GM18517 (cell line): ENCODE results near the gene CCDC126.
"Not testable (repeated sequence)": the region's sequence is repeated elsewhere in the genome, so short reads cannot be mapped to it uniquely, and the experiment has no call there.

Experiments used
- ATAC-seq: cut with Tn5 transposase; IDR thresholded peaks from one replicate; pipeline ENCODE4 v1.9.1; 2021; ENCODE audit warnings: mild to moderate bottlenecking, moderate library complexity; ENCODE audit not compliant: unreplicated experiment

Gene CCDC126

GRCh38 chr7:23597094-23598091 is at the start of gene CCDC126:
Gene CCDC126, plus strand, starts transcription at chr7:23597382. Its CDS starts 13,934 bp downstream, at chr7:23611316.
- ATAC-seq, result peak; percentile 58

GRCh38 chr7:23547662-23548061 is 49.5 kb upstream of the CCDC126 start:
- no peak for ATAC-seq

- ATAC-seq, result no peak
Measured at GRCh38 chr7:23558303-23558702, 38.9 kb upstream of the CCDC126 start.

GRCh38 chr7:23570592-23571200 is 26.5 kb upstream of the CCDC126 start:
- peak; percentile 90 for ATAC-seq

GRCh38 chr7:23581975-23582374 is 15.2 kb upstream of the CCDC126 start:
- not testable (repeated sequence) for ATAC-seq

GRCh38 chr7:23585304-23585703 is 11.9 kb upstream of the CCDC126 start:
- not testable (repeated sequence) for ATAC-seq

GRCh38 chr7:23586159-23586558 is 11.0 kb upstream of the CCDC126 start:
- no peak for ATAC-seq

GRCh38 chr7:23590529-23590928 is 6.7 kb upstream of the CCDC126 start:
- no peak for ATAC-seq

- ATAC-seq, result no peak
Measured at GRCh38 chr7:23593706-23594105, 3.5 kb upstream of the CCDC126 start.

- peak; percentile 84 for ATAC-seq
Measured at GRCh38 chr7:23594879-23595604, 2.1 kb upstream of the CCDC126 start.

- ATAC-seq, result no peak
Measured at GRCh38 chr7:23598296-23598695, 1.1 kb downstream of the CCDC126 start.

GRCh38 chr7:23600236-23600635 is 3.1 kb downstream of the CCDC126 start:
- no peak for ATAC-seq

GRCh38 chr7:23603632-23604295 is 6.6 kb downstream of the CCDC126 start:
- ATAC-seq, result no peak

GRCh38 chr7:23604296-23604640 is 7.1 kb downstream of the CCDC126 start:
- no peak for ATAC-seq

- no peak for ATAC-seq
Measured at GRCh38 chr7:23607130-23607529, 9.9 kb downstream of the CCDC126 start.

GRCh38 chr7:23607866-23608265 is 10.7 kb downstream of the CCDC126 start:
- ATAC-seq, result no peak

GRCh38 chr7:23615331-23615730 is 18.1 kb downstream of the CCDC126 start:
- ATAC-seq, result no peak

- ATAC-seq, result no peak
Measured at GRCh38 chr7:23616593-23616992, 19.4 kb downstream of the CCDC126 start.

GRCh38 chr7:23617482-23617881 is 20.3 kb downstream of the CCDC126 start:
- ATAC-seq, result no peak

GRCh38 chr7:23618241-23618640 is 21.1 kb downstream of the CCDC126 start:
- no peak for ATAC-seq

GRCh38 chr7:23619141-23619540 is 22.0 kb downstream of the CCDC126 start:
- ATAC-seq, result no peak
